GM18517 (cell line): ENCODE data around the gene CDKN2C.
"Not testable (repeated sequence)": the region's sequence is repeated elsewhere in the genome, so short reads cannot be mapped to it uniquely, and the experiment has no call there.

ENCODE experiments used
- ATAC-seq: cut with Tn5 transposase; IDR thresholded peaks from one replicate; pipeline ENCODE4 v1.9.1; 2021; ENCODE audit warnings: mild to moderate bottlenecking, moderate library complexity; ENCODE audit not compliant: unreplicated experiment

CDKN2C gene

GRCh38 chr1:50969611-50970508 lies at the start of gene CDKN2C:
CDKN2C (plus strand) TSS chr1:50970245; CDS start chr1:50970369, 124 bp downstream.
- peak; percentile 32 for ATAC-seq

- no peak for ATAC-seq
Observed at GRCh38 chr1:50920409-50920808, 49.6 kb upstream of the CDKN2C start.

- ATAC-seq = no peak
Observed at GRCh38 chr1:50921029-50921428, 49.0 kb upstream of the CDKN2C start.

GRCh38 chr1:50923564-50923963 lies 46.5 kb upstream of the CDKN2C start:
- ATAC-seq = no peak

GRCh38 chr1:50929376-50929958 lies 40.6 kb upstream of the CDKN2C start:
- no peak for ATAC-seq

- peak; percentile 73 for ATAC-seq
Observed at GRCh38 chr1:50930193-50930592, 39.9 kb upstream of the CDKN2C start.

- ATAC-seq = no peak
Observed at GRCh38 chr1:50930965-50931737, 38.9 kb upstream of the CDKN2C start.

- not testable (repeated sequence) for ATAC-seq
Observed at GRCh38 chr1:50932043-50932442, 38.0 kb upstream of the CDKN2C start.

- ATAC-seq = not testable (repeated sequence)
Observed at GRCh38 chr1:50933770-50934169, 36.3 kb upstream of the CDKN2C start.

GRCh38 chr1:50934838-50935237 lies 35.2 kb upstream of the CDKN2C start:
- no peak for ATAC-seq

- not testable (repeated sequence) for ATAC-seq
Observed at GRCh38 chr1:50935276-50935675, 34.8 kb upstream of the CDKN2C start.

GRCh38 chr1:50936321-50936720 lies 33.7 kb upstream of the CDKN2C start:
- no peak for ATAC-seq

- ATAC-seq = no peak
Observed at GRCh38 chr1:50940291-50940690, 29.8 kb upstream of the CDKN2C start.

- ATAC-seq = no peak
Observed at GRCh38 chr1:50942334-50942733, 27.7 kb upstream of the CDKN2C start.

- no peak for ATAC-seq
Observed at GRCh38 chr1:50949286-50949982, 20.6 kb upstream of the CDKN2C start.

- ATAC-seq = no peak
Observed at GRCh38 chr1:50950396-50950795, 19.6 kb upstream of the CDKN2C start.

GRCh38 chr1:50952566-50952965 lies 17.5 kb upstream of the CDKN2C start:
- not testable (repeated sequence) for ATAC-seq

GRCh38 chr1:50955116-50955515 lies 14.9 kb upstream of the CDKN2C start:
- no peak for ATAC-seq

GRCh38 chr1:50959303-50959912 lies 10.6 kb upstream of the CDKN2C start:
- ATAC-seq = no peak
